Neutrophil (primary cell): ENCODE data around the gene DNHD1.

Experiments
- H3K27ac ChIP-seq: fragments of 200-600 bp; sonication (generic); 2 replicates; pipeline ENCODE4 v1.5.1; 2016; ENCODE audit warnings: mild to moderate bottlenecking, moderate library complexity
- H3K27me3 ChIP-seq: fragments of 200-600 bp; sonication (generic); 2 replicates; pipeline ENCODE4 v1.6.0; 2016; ENCODE audit warnings: mild to moderate bottlenecking
- H3K36me3 ChIP-seq: fragments of 200-600 bp; sonication (generic); 2 replicates; pipeline ENCODE4 v1.5.1; 2017
- H3K4me1 ChIP-seq, 2 experiments: fragments of 200-600 bp in 1 of 2; sonication (generic) in 1 of 2; 1 replicate in 1 of 2; 2 replicates in 1 of 2; pipeline versions ENCODE4 v1.5.1 to v1.6.1; 2013 to 2016; ENCODE audit warnings: low read depth in 1 of 2, low read length in 1 of 2, mild to moderate bottlenecking in 1 of 2, moderate library complexity in 1 of 2; ENCODE audit not compliant: control insufficient read depth in 1 of 2, insufficient read depth in 1 of 2
- H3K4me3 ChIP-seq, 2 experiments: fragments of 200-600 bp in 1 of 2; sonication (generic) in 1 of 2; 1 replicate in 1 of 2; 2 replicates in 1 of 2; pipeline ENCODE4 v1.5.1; 2013 to 2016; ENCODE audit warnings: low read depth in 1 of 2, low read length in 1 of 2, mild to moderate bottlenecking in 1 of 2, moderate library complexity in 1 of 2
- H3K9me3 ChIP-seq: fragments of 200-600 bp; sonication (generic); 2 replicates; pipeline ENCODE4 v1.5.1; 2016
- TF ChIP-seq, protein P1 (sequence below): fragments of 200-600 bp; sonication (generic); IDR thresholded peaks from 2 replicates; pipeline ENCODE4 v1.5.1; 2016; ENCODE audit warnings: antibody characterized with exemption

Gene DNHD1

DNA sequence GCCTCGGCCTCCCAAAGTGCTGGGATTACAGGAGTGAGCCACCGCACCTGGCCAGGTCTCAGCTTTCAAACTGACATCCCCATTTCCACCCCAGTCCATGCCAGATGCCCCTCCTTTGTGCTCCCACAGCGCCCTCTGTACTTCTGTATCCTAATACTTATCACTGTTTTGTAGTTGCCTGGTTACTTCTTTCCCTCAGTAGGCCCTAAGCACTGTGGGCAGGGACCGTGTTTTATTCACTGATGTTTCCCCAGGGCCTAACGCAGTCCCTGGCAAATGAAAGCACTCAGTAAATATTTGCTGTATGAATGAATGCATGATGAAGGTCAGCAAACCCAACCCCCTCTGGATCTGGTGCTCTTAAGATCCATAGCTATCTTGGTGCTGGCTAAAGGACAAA, 21.1 kb upstream of the DNHD1 start:
- TF ChIP-seq, protein P1, sequence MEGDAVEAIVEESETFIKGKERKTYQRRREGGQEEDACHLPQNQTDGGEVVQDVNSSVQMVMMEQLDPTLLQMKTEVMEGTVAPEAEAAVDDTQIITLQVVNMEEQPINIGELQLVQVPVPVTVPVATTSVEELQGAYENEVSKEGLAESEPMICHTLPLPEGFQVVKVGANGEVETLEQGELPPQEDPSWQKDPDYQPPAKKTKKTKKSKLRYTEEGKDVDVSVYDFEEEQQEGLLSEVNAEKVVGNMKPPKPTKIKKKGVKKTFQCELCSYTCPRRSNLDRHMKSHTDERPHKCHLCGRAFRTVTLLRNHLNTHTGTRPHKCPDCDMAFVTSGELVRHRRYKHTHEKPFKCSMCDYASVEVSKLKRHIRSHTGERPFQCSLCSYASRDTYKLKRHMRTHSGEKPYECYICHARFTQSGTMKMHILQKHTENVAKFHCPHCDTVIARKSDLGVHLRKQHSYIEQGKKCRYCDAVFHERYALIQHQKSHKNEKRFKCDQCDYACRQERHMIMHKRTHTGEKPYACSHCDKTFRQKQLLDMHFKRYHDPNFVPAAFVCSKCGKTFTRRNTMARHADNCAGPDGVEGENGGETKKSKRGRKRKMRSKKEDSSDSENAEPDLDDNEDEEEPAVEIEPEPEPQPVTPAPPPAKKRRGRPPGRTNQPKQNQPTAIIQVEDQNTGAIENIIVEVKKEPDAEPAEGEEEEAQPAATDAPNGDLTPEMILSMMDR: no peak
- H3K9me3 ChIP-seq: no peaks in the 10 kb centered on the region
- H3K36me3 ChIP-seq: peaks cover 22% of the 10 kb centered on the region
- no peak overlapping the region for H3K4me3 ChIP-seq
- H3K27me3 ChIP-seq: no peaks in the 10 kb centered on the region
- H3K4me1 ChIP-seq: peaks cover 22 to 23% of the 10 kb centered on the region in 2 experiments
- H3K27ac ChIP-seq: no peak overlapping the region

DNA sequence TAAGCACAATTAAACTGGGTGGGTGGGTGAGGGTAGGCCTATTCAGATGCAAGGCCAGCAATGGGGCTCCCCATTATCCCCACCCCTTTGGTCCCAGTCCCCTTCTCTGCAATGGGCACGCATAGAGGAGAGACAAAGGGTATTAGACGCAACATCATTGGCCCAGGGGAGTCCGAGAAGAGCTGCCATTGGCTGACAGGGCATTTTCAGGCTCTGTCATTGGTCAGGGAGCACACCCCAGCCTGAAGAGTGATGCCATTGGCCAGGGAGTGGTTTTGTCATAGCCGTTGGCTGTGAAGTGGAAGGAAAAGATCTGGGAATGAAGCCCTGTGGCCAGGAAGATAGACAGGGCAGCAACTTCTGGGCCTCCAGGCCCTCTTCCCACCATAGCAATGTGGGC, 20.5 kb upstream of the DNHD1 start:
- peaks cover 25% of the 10 kb centered on the region in 2 experiments for H3K4me1 ChIP-seq
- no peaks in the 10 kb centered on the region for H3K27me3 ChIP-seq
- H3K27ac ChIP-seq: no peak overlapping the region
- TF ChIP-seq, protein P1: no peak
- H3K9me3 ChIP-seq: no peaks in the 10 kb centered on the region
- peaks cover 22% of the 10 kb centered on the region for H3K36me3 ChIP-seq
- H3K4me3 ChIP-seq: no peak overlapping the region

DNA sequence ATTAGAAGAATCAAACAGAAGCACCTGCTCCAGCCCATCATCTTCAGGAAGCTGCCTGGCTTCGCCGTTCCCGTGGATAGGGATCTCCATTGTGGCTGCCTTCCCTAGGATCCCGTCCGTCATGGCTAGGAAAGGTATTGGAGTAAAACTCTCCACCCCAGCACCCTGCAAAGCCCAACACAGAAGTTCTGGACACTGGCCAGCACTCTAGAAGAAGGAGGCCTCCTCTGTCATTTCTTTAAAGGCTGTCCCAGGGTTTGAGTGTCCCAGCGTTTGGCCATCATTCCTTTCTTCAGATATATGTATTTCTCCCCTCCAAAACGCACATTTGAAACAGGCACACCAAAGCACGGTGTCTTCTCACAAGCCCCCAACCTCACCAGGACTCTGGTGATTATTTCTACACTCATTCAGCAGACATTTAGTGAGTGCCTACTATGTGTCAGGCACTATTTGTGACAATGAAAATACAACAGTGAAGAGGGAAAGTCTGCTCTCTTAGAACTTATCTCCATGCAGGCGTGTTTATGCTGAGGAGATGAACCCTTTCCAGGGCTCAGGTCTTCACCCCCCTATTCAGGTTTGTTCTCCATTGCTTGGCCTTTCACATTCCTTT, 16.7 kb upstream of the DNHD1 start:
- TF ChIP-seq, protein P1: no peak
- Histone ChIP-seq H3K27ac (peak overlapping the region; percentile 92), H3K27me3 (no peaks in the 10 kb centered on the region), H3K36me3 (peaks cover 22% of the 10 kb centered on the region), H3K9me3 (no peaks in the 10 kb centered on the region), H3K4me3 (peak overlapping the region; percentile 79 to 87), H3K4me1 (peaks cover 18 to 23% of the 10 kb centered on the region in 2 experiments)

DNA sequence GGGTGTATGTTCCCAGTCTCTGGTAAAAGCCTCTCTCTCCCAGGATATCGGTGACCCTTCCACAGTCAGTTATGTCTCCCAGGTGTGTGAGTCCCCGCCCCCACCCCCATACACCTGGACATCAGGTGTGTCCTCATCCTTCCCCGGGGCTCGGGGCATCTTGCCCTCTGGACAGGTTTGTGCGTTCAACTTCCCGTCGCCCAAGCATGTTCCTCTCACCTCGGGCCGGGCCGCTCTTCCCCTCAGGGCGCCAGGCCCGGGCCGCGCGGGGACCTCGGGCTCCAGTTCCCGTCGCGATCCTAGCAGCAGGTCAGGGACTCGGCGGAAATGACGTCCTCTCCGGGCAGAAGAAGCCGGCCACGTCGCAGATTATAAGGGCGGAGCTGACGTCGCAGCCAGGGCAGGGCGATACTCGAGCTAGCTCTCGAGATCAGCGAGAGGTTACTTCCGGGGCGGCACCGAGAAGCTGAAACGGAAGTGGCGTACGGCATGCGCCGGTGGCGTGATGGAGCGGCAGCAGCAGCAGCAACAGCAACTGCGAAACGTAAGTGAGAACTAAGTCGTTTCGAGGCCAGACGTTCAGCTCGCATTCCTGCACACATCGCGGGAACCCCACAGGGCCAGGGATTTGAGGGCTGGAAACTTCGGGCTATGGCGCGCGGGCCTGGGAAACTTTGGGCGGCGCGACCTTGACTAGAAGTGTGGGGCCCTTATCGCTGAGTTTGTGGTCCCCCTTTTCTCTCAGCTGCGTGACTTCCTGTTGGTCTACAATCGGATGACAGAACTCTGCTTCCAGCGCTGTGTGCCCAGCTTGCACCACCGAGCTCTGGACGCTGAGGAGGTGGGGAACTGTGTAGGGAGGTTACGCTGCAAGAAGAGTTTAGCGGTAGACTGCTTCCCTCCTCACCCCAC, 15.8 kb upstream of the DNHD1 start, which contains the start of the genes ARFIP2 and TIMM10B:
Gene ARFIP2 (minus strand): TSS at position 320 of the 912 bp plus-strand sequence. CDS start 910 bp downstream, outside the sequence.
Gene TIMM10B (plus strand): TSS at position 490 of the 912 bp plus-strand sequence. CDS start 16 bp downstream, at position 506.
- peak within 1 kb of the TSS; percentile 79 to 87 for H3K4me3 ChIP-seq
- TF ChIP-seq, protein P1: peak; percentile 39
- no peaks in the 10 kb centered on the region for H3K27me3 ChIP-seq
- H3K36me3 ChIP-seq: peaks cover 22% of the 10 kb centered on the region
- peak within 1 kb of the TSS; percentile 92 for H3K27ac ChIP-seq
- no peaks in the 10 kb centered on the region for H3K9me3 ChIP-seq
- H3K4me1 ChIP-seq: peaks cover 18 to 23% of the 10 kb centered on the region in 2 experiments

DNA sequence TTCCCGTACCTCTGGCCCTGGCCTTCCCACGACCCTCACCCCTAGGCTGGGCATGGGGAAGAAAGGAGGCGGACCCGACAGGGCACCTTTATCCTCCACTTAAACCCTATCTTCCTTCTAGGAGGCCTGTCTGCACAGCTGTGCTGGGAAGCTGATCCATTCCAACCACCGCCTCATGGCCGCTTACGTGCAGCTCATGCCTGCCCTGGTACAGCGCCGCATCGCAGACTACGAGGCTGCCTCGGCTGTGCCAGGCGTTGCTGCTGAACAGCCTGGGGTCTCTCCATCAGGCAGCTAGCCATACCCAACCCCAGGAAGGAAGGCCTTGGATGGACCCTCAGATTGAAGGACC, 15.2 kb upstream of the DNHD1 start:
- H3K4me3 ChIP-seq: peak overlapping the region; percentile 79 to 87
- H3K9me3 ChIP-seq: no peaks in the 10 kb centered on the region
- peak overlapping the region; percentile 92 for H3K27ac ChIP-seq
- TF ChIP-seq, protein P1: no peak
- H3K4me1 ChIP-seq: peaks cover 18 to 23% of the 10 kb centered on the region in 2 experiments
- H3K27me3 ChIP-seq: no peaks in the 10 kb centered on the region
- peaks cover 18% of the 10 kb centered on the region for H3K36me3 ChIP-seq
